ENCODE data around the gene RNF5.

The RNF5 gene

GRCh38 chr6:32212076-32212760, 34.0 kb downstream of the RNF5 start:
- Histone ChIP-seq H3K27ac (ENCODE audit: extremely low read depth, low read depth, low read length) (no peak overlapping the region), H3K4me3 (ENCODE audit: low read depth, low read length) (no peak overlapping the region), H3K36me3 (ENCODE audit: control insufficient read depth in 2 of 2, insufficient read depth in 1 of 2, low read length in 2 of 2) (no peaks in the 10 kb centered on the region), H3K9me3 (ENCODE audit: control insufficient read depth, insufficient read depth, low read depth, low read length) (no peaks in the 10 kb centered on the region), H3K4me1 (ENCODE audit: control insufficient read depth, insufficient read depth, low read length) (no peaks in the 10 kb centered on the region)
- POLR2A ChIA-PET = interaction anchor here (1.0 kb wide), 1 partner anchor 22 kb away, joined by 3 read pairs; the partner anchor contains the start of gene PBX2
- CTCF ChIA-PET = interaction anchor here (0.6 to 1.4 kb wide), 2 partner anchors 201 to 626 kb away, joined by 3 to 5 read pairs; partner anchors contain the start of gene TAP2
- TF ChIP-seq ZNF404 (tag by site-specific recombination; IDR thresholded peaks at IDR 0.05) (no peak), ZFHX2 (tag by site-specific recombination; conservative IDR thresholded peaks at IDR 0.05) (peak; percentile 54), ZNF214 (tag by site-specific recombination; IDR thresholded peaks at IDR 0.05; ENCODE audit: borderline replicate concordance) (no peak), HOXA7 (CRISPR knock-in tag; IDR thresholded peaks at IDR 0.05; ENCODE audit: borderline replicate concordance) (no peak), ZNF624 (tag by site-specific recombination; IDR thresholded peaks at IDR 0.05) (no peak), ZNF138 (tag by site-specific recombination; IDR thresholded peaks at IDR 0.05; ENCODE audit: borderline replicate concordance) (no peak), ZNF174 (tag by site-specific recombination; IDR thresholded peaks at IDR 0.05) (no peak), ZBTB8A (tag by site-specific recombination; IDR thresholded peaks at IDR 0.05) (no peak), EGR2 (tag by site-specific recombination; IDR thresholded peaks at IDR 0.05; ENCODE audit: low read depth) (peak; percentile 40; the same call in 1 of the 2 replicates), ZSCAN30 (tag by site-specific recombination; IDR thresholded peaks at IDR 0.05) (no peak), ZFP41 (tag by site-specific recombination; IDR thresholded peaks at IDR 0.05; ENCODE audit: borderline replicate concordance) (no peak)

- H3K36me3 ChIP-seq (ENCODE audit: control insufficient read depth in 2 of 2, insufficient read depth in 1 of 2, low read length in 2 of 2) = no peaks in the 10 kb centered on the region
- CTCF ChIA-PET = interaction anchor here (0.6 to 1.4 kb wide), 5 partner anchors 27 to 625 kb away, joined by 3 to 5 read pairs (median 4); partner anchors contain the start of gene TAP2
- POLR2A ChIA-PET = interaction anchor here (0.6 kb wide), 1 partner anchor 236 kb away, joined by 4 read pairs; no protein-coding TSS in a partner anchor
- H3K27ac ChIP-seq (ENCODE audit: extremely low read depth, low read depth, low read length) = no peak overlapping the region
- H3K4me3 ChIP-seq (ENCODE audit: low read depth, low read length) = no peak overlapping the region
- no peaks in the 10 kb centered on the region for H3K9me3 ChIP-seq (ENCODE audit: control insufficient read depth, insufficient read depth, low read depth, low read length)
- no peaks in the 10 kb centered on the region for H3K4me1 ChIP-seq (ENCODE audit: control insufficient read depth, insufficient read depth, low read length)
- peak; percentile 77 for TF ChIP-seq SCRT2 (tag by site-specific recombination; IDR thresholded peaks at IDR 0.05)
- TF ChIP-seq SCRT1 (tag by site-specific recombination; IDR thresholded peaks at IDR 0.05; ENCODE audit: borderline replicate concordance) = peak; percentile 67
- TF ChIP-seq MEIS1 (CRISPR knock-in tag; IDR thresholded peaks at IDR 0.05; ENCODE audit: borderline replicate concordance) = no peak
Measured at GRCh38 chr6:32213649-32214048, 35.4 kb downstream of the RNF5 start.

GRCh38 chr6:32214126-32214525, 35.9 kb downstream of the RNF5 start:
- Histone ChIP-seq H3K4me1 (ENCODE audit: control insufficient read depth, insufficient read depth, low read length) (no peaks in the 10 kb centered on the region), H3K27ac (ENCODE audit: extremely low read depth, low read depth, low read length) (no peak overlapping the region), H3K36me3 (ENCODE audit: control insufficient read depth in 2 of 2, insufficient read depth in 1 of 2, low read length in 2 of 2) (no peaks in the 10 kb centered on the region), H3K9me3 (ENCODE audit: control insufficient read depth, insufficient read depth, low read depth, low read length) (no peaks in the 10 kb centered on the region), H3K4me3 (ENCODE audit: low read depth, low read length) (no peak overlapping the region)
- no peak for TF ChIP-seq ZNF645 (tag by site-specific recombination; IDR thresholded peaks at IDR 0.05)
- no peak for TF ChIP-seq ZNF623 (tag by site-specific recombination; IDR thresholded peaks at IDR 0.05)
- no peak for TF ChIP-seq ZNF585B (tag by site-specific recombination; IDR thresholded peaks at IDR 0.05)
- no peak for TF ChIP-seq ZNF175 (tag by site-specific recombination; IDR thresholded peaks at IDR 0.05)
- no peak for TF ChIP-seq ZNF555 (tag by site-specific recombination; conservative IDR thresholded peaks at IDR 0.05)
- no peak for TF ChIP-seq MYNN (tag by site-specific recombination; IDR thresholded peaks at IDR 0.05; ENCODE audit: borderline replicate concordance)
- TF ChIP-seq ZNF350 (tag by site-specific recombination; IDR thresholded peaks at IDR 0.05) = no peak
- TF ChIP-seq ZSCAN30 (tag by site-specific recombination; IDR thresholded peaks at IDR 0.05) = no peak
- no peak for TF ChIP-seq REST (tag by site-specific recombination; IDR thresholded peaks at IDR 0.05)
- TF ChIP-seq ZNF426 (tag by site-specific recombination; IDR thresholded peaks at IDR 0.05) = no peak
- TF ChIP-seq ATF2 (tag by site-specific recombination; IDR thresholded peaks at IDR 0.05; ENCODE audit: low read depth) = no peak
- ChIA-PET POLR2A (interaction anchor here (0.6 kb wide), 1 partner anchor 237 kb away, joined by 4 read pairs; no protein-coding TSS in a partner anchor), CTCF (interaction anchor here (0.6 to 1.6 kb wide), 6 partner anchors 16 to 624 kb away, joined by 3 to 5 read pairs (median 4); partner anchors contain the start of genes LY6G5C and TAP2)

Measured in HEK293 (cell line).